LHCN-M2 (cell line): ENCODE measurements around the gene LRRD1. TPM values are rescaled to one million over a fixed set of nuclear protein-coding genes. Genes with fewer than 3 reads are reported as not detected.

Experiments
- total RNA-seq: library from RNA; depleted of rRNA; stranded (reverse); fragments of >200 nt; gene quantifications from 2 replicates; pipeline ENCODE4 v1.2.3, GENCODE V29; 2014; rRNA removed

LRRD1 gene
- total RNA-seq, 1 experiment from 2014 or later, result 0.06 TPM

Other genes starting within 250 kb of the LRRD1 start
- 39.3 and 42.3 TPM in 2 replicates for gene AKAP9, start 238.3 kb downstream of the LRRD1 start, total RNA-seq
- 68.6 and 72.5 TPM in 2 replicates for gene CYP51A1, start 44.7 kb downstream of the LRRD1 start, total RNA-seq
- 66.6 and 71.3 TPM in 2 replicates for gene KRIT1, start 66.8 kb upstream of the LRRD1 start, total RNA-seq
- 41.6 and 42.9 TPM in 2 replicates for gene ANKIB1, start 66.8 kb upstream of the LRRD1 start, total RNA-seq